ENCODE results near the gene NHP2. TPM values are rescaled to one million over a fixed set of nuclear protein-coding genes. Genes with fewer than 3 reads are reported as not detected.

NHP2 gene
- polyA plus RNA-seq, 3 donors: 68.9 to 139 (median 108) TPM

DNA sequence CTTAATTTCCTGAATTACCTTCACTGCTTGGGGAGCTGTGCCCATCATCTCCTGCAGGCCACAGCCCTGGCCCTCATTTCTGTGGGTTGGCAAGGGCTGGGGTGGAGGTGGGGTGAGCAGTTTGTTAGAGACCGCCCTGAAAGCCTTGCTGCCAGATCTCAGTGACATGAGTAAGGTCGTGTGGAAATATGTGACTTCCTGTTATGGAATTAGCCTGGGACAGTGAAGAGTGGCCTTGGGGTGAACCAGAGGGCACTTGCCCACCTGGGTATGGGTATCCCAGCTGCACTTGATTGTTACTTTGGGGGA is 48.2 kb upstream of the NHP2 start:
- Histone ChIP-seq H3K4me1 (ENCODE audit: control insufficient read depth in 1 of 2, insufficient read depth in 2 of 2, low read length in 2 of 2) (peaks cover 32 to 42% of the 10 kb centered on the region in 2 donors), H2AFZ (ENCODE audit: insufficient read depth, low read depth, low read length, poor library complexity, severe bottlenecking) (no peak overlapping the region), H3K27ac (ENCODE audit: low read depth in 1 of 2, low read length in 2 of 2) (no peak overlapping the region), H3K27me3 (ENCODE audit: control insufficient read depth in 2 of 2, insufficient read depth in 2 of 2, low read length in 2 of 2) (no peaks in the 10 kb centered on the region), H3K79me2 (ENCODE audit: insufficient read depth, low read length) (peaks cover 34% of the 10 kb centered on the region), H4K20me1 (ENCODE audit: insufficient read depth, low read length) (peaks cover 18% of the 10 kb centered on the region), H3K9me3 (replicated peaks in 1 of 2; ENCODE audit: control insufficient read depth in 1 of 2, insufficient read depth in 1 of 2, low read length in 2 of 2) (no peaks in the 10 kb centered on the region), H3K4me3 (replicated peaks in 1 of 3; ENCODE audit: low read depth in 2 of 3, low read length in 3 of 3) (no peak overlapping the region), H3K9ac (ENCODE audit: insufficient read depth, low read length, poor library complexity, severe bottlenecking) (no peak overlapping the region), H3K4me2 (replicated peaks; ENCODE audit: extremely low read depth, low read length, poor library complexity, severe bottlenecking) (no peak overlapping the region), H3K36me3 (replicated peaks in 1 of 2; ENCODE audit: control insufficient read depth in 1 of 2, insufficient read depth in 2 of 2, low read length in 2 of 2) (peaks cover 3 to 8% of the 10 kb centered on the region in 2 donors)
- intact Hi-C loops (cut with micrococcal nuclease): no loop called here
- Mint-ChIP-seq H3K27me3 (ENCODE audit: low read depth in 3 of 3) (no peaks in the 10 kb centered on the region), H3K36me3 (peaks cover 9% of the 10 kb centered on the region in 2 donors), H3K27ac (peak overlapping the region in 3 of 7 donors; percentile 75 to 81 (median 79)), H3K4me3 (peak overlapping the region in 1 of 2 donors; percentile 47), H3K4me1 (peaks cover 44% of the 10 kb centered on the region), H3K9me3 (no peaks in the 10 kb centered on the region)
- TF ChIP-seq CTCF (IDR thresholded peaks at IDR 0.05): no peak
- DNase-seq: peak in 2 of 3 donors; percentile 32 to 43
- 0% methylated on average over 2 of the region's 2 CpGs for WGBS (ENCODE audit: insufficient coverage)

DNA sequence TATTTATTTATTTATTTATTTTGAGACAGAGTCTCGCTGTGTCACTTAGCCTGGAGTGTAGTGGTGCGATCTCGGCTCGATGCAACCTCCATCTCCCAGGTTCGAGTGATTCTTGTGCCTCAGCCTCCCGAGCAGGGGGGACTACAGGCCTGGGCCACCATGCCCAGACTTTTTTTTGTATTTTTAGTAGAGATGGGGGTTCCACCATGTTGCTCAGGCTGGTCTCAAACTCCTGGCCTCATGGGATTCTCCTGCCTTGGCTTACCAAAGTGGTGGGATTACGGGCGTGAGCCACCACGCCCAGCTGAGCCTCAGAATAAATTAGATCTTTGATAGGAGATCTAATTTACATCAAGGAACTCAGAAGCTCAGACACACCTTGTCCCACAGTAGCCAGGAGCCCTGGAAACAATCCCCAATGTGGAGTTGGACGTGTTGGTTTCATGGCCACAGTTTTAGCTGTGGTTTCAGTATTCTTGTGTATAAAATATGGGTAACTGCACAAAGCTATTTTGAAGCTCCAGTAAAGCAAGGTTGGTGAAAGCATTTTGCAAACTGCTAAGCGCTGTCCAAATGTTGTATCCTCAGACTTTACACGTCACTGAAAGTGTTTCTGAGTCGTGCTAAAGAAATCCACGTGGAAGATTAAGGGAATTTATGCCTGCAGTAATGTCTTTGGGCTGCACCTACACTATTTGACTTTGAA is 47.7 kb upstream of the NHP2 start:
- peaks cover 0 to under 1% (median 0%) of the 10 kb centered on the region in 3 donors for H3K27me3 Mint-ChIP-seq (ENCODE audit: low read depth in 3 of 3)
- Histone ChIP-seq H4K20me1 (ENCODE audit: insufficient read depth, low read length) (peaks cover 12% of the 10 kb centered on the region), H3K36me3 (replicated peaks in 1 of 2; ENCODE audit: control insufficient read depth in 1 of 2, insufficient read depth in 2 of 2, low read length in 2 of 2) (peaks cover 0 to 3% of the 10 kb centered on the region in 2 donors), H3K4me2 (replicated peaks; ENCODE audit: extremely low read depth, low read length, poor library complexity, severe bottlenecking) (no peak overlapping the region), H3K9me3 (replicated peaks in 1 of 2; ENCODE audit: control insufficient read depth in 1 of 2, insufficient read depth in 1 of 2, low read length in 2 of 2) (no peaks in the 10 kb centered on the region), H3K4me3 (replicated peaks in 1 of 3; ENCODE audit: low read depth in 2 of 3, low read length in 3 of 3) (no peak overlapping the region), H2AFZ (ENCODE audit: insufficient read depth, low read depth, low read length, poor library complexity, severe bottlenecking) (no peak overlapping the region), H3K27ac (ENCODE audit: low read depth in 1 of 2, low read length in 2 of 2) (no peak overlapping the region), H3K4me1 (ENCODE audit: control insufficient read depth in 1 of 2, insufficient read depth in 2 of 2, low read length in 2 of 2) (peaks cover 28 to 37% of the 10 kb centered on the region in 2 donors), H3K27me3 (ENCODE audit: control insufficient read depth in 2 of 2, insufficient read depth in 2 of 2, low read length in 2 of 2) (no peaks in the 10 kb centered on the region), H3K9ac (ENCODE audit: insufficient read depth, low read length, poor library complexity, severe bottlenecking) (no peak overlapping the region), H3K79me2 (ENCODE audit: insufficient read depth, low read length) (peaks cover 29% of the 10 kb centered on the region)
- no peaks in the 10 kb centered on the region for H3K9me3 Mint-ChIP-seq
- H3K4me3 Mint-ChIP-seq: no peak overlapping the region
- DNase-seq: no peak
- peaks cover 4 to 5% of the 10 kb centered on the region in 2 donors for H3K36me3 Mint-ChIP-seq
- 83% methylated on average over 5 of the region's 14 CpGs for WGBS (ENCODE audit: insufficient coverage)
- peak overlapping the region in 2 of 7 donors; percentile 75 to 79 for H3K27ac Mint-ChIP-seq
- H3K4me1 Mint-ChIP-seq: peaks cover 39% of the 10 kb centered on the region
- TF ChIP-seq CTCF (IDR thresholded peaks at IDR 0.05): no peak
- intact Hi-C loops (cut with micrococcal nuclease): no loop called here

Data from CD14-positive monocyte (primary cell).